ENCODE results near the gene TEAD2.

TEAD2 gene

DNA sequence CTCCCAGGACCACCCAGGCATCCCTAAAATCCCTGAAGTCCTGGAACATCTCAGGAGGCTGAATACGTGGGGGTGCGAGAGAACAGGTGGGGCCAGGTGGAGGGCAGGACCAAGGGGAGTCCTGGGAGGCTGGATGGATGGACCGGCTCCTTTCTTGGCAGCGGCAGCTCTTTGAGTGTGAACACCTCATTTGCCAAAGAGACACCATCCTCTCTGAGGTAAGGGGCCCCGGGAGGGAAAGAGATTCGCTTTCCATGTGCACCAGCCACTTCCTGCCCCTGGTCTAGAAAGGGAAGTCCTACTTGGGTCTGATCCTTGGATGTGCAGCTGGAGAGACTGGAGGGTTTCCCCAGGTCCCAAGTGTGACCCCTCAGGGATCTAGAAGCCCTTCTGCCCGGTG is 44.9 kb upstream of the TEAD2 start:
- no peak for DNase-seq (ENCODE audit: extremely low spot score)
- POLR2A ChIA-PET: no interaction called here
- TF ChIP-seq, protein P1, sequence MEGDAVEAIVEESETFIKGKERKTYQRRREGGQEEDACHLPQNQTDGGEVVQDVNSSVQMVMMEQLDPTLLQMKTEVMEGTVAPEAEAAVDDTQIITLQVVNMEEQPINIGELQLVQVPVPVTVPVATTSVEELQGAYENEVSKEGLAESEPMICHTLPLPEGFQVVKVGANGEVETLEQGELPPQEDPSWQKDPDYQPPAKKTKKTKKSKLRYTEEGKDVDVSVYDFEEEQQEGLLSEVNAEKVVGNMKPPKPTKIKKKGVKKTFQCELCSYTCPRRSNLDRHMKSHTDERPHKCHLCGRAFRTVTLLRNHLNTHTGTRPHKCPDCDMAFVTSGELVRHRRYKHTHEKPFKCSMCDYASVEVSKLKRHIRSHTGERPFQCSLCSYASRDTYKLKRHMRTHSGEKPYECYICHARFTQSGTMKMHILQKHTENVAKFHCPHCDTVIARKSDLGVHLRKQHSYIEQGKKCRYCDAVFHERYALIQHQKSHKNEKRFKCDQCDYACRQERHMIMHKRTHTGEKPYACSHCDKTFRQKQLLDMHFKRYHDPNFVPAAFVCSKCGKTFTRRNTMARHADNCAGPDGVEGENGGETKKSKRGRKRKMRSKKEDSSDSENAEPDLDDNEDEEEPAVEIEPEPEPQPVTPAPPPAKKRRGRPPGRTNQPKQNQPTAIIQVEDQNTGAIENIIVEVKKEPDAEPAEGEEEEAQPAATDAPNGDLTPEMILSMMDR (IDR thresholded peaks at IDR 0.05; ENCODE audit: control extremely low read depth, extremely low read depth, low read depth, missing control alignments): no peak
- CTCF ChIA-PET: interaction anchor here (1.0 to 4.5 kb wide), 4 partner anchors 13 to 106 kb away, joined by 3 to 26 read pairs (median 5); no protein-coding TSS in a partner anchor

DNA sequence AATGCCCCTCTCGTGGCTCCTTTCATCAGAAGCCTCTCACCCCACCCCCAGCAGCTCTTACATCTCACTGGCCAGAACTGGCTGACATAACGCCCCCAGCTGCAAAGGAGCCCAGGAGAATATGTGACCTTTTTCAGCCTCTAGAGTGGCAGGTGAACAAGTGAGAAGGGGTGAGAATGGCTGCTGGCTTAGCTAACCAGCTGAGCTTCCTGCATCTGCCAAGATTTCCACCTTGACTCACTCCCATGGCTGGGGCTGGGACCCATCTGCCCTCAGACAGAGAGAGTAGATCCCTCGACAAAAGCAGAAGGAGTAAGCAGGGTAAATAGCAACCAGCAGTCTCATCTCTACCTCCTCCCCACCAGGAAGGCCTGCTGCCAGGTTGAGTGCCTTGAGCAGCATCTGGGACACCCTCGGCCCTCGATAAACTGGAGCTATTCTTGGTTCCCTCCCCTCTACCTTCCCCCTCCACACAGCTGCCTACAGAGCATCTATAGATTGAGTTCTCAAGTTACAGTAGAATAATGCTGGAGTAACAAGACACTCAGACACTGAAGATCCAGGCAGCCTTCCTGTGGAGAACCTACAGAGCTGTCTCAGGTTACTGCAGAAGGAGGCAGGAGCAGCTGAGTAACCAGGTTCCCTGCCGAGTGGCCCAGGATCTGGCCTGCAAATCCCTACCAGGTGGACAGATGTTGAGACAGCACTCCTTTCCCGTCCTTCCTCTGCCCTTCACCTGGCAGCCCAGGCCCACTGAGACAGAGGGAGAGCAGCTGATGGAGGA is 41.4 kb upstream of the TEAD2 start:
- no peak for DNase-seq (ENCODE audit: extremely low spot score)
- CTCF ChIA-PET: interaction anchor here (0.7 to 1.4 kb wide), 9 partner anchors 12 to 85 kb away, joined by 3 to 4 read pairs (median 3); no protein-coding TSS in a partner anchor
- TF ChIP-seq, protein P1 (IDR thresholded peaks at IDR 0.05; ENCODE audit: control extremely low read depth, extremely low read depth, low read depth, missing control alignments): no peak
- POLR2A ChIA-PET: no interaction called here

GRCh38 chr19:49400029-49400428 is 37.8 kb upstream of the TEAD2 start:
- TF ChIP-seq, protein P1 (IDR thresholded peaks at IDR 0.05; ENCODE audit: control extremely low read depth, extremely low read depth, low read depth, missing control alignments): no peak
- no peak for DNase-seq (ENCODE audit: extremely low spot score)
- ChIA-PET CTCF (interaction anchor here (1.9 kb wide), 1 partner anchor 9 kb away, joined by 8 read pairs; no protein-coding TSS in a partner anchor), POLR2A (no interaction called here)

DNA sequence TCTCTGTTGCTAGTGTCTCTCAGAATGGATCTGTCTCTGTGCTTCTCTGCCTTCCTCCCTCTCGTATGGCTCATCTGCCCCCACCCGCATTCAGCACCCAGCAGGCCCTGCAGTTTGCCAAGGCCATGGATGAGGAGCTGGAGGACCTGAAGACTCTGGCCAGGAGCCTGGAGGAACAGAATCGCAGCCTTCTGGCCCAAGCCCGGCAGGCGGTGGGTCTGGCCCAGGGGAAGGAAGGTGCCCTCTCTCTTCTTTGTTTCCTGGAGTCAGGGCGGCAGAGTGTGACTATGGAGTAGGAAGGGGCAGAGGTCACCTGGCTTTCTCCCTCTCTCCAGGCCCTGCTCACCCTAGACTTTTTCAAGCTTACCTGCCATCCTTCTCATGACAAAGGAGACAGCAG is 36.7 kb upstream of the TEAD2 start:
- TF ChIP-seq, protein P1 (IDR thresholded peaks at IDR 0.05; ENCODE audit: control extremely low read depth, extremely low read depth, low read depth, missing control alignments): no peak
- ChIA-PET POLR2A (no interaction called here), CTCF (no interaction called here)

GRCh38 chr19:49398001-49398615 is 35.9 kb upstream of the TEAD2 start:
- TF ChIP-seq, protein P1 (IDR thresholded peaks at IDR 0.05; ENCODE audit: control extremely low read depth, extremely low read depth, low read depth, missing control alignments): no peak
- no peak for DNase-seq (ENCODE audit: extremely low spot score)
- ChIA-PET POLR2A (no interaction called here), CTCF (interaction anchor here (0.9 kb wide), 1 partner anchor 97 kb away, joined by 3 read pairs; no protein-coding TSS in a partner anchor)

More for the DNA sequence above, 36.7 kb upstream of the TEAD2 start:
- no peak for DNase-seq (ENCODE audit: extremely low spot score)

GRCh38 chr19:49396738-49397505 is 34.7 kb upstream of the TEAD2 start:
- DNase-seq (ENCODE audit: extremely low spot score): no peak
- POLR2A ChIA-PET: no interaction called here
- CTCF ChIA-PET: interaction anchor here (0.9 to 1.2 kb wide), 2 partner anchors 12 to 95 kb away, joined by 3 to 6 read pairs; no protein-coding TSS in a partner anchor
- TF ChIP-seq, protein P1 (IDR thresholded peaks at IDR 0.05; ENCODE audit: control extremely low read depth, extremely low read depth, low read depth, missing control alignments): no peak
